Measurements from ENCODE around the gene ESRP2.

Gene ESRP2

GRCh38 chr16:68279726-68280558 is 44.0 kb upstream of the ESRP2 start:
- peak overlapping the region; percentile 82 for H3K4me2 ChIP-seq (ENCODE audit: low read length)
- H3K79me2 ChIP-seq (ENCODE audit: control insufficient read depth, low read length): peaks cover 66% of the 10 kb centered on the region
- H3K4me3 ChIP-seq (ENCODE audit: low read length): peak overlapping the region; percentile 22
- no peaks in the 10 kb centered on the region for H4K20me1 ChIP-seq (ENCODE audit: control insufficient read depth, insufficient read depth, low read depth, low read length)
- TF ChIP-seq CTCF (IDR thresholded peaks at IDR 0.05; ENCODE audit: low read depth, low read length, poor library complexity, severe bottlenecking) (no peak), EZH2phosphoT487 (IDR thresholded peaks at IDR 0.05; ENCODE audit: borderline replicate concordance, low read length) (no peak)
- no peaks in the 10 kb centered on the region for H3K27me3 ChIP-seq (ENCODE audit: control insufficient read depth, low read length)
- peaks cover 68% of the 10 kb centered on the region for H3K4me1 ChIP-seq (ENCODE audit: control insufficient read depth, low read length)
- H3K36me3 ChIP-seq (ENCODE audit: control insufficient read depth, low read length): peaks cover 57% of the 10 kb centered on the region
- peaks cover 32% of the 10 kb centered on the region for H3F3A ChIP-seq (ENCODE audit: control insufficient read depth, insufficient read depth)
- H3K27ac ChIP-seq (ENCODE audit: low read depth, low read length): peak overlapping the region; percentile 93
- H3K9me3 ChIP-seq (ENCODE audit: control insufficient read depth, insufficient read depth, low read length): no peaks in the 10 kb centered on the region
- no peaks in the 10 kb centered on the region for H3K9me2 ChIP-seq (replicated peaks; ENCODE audit: control insufficient read depth, low read length)

GRCh38 chr16:68276223-68276622 is 40.3 kb upstream of the ESRP2 start:
- no peaks in the 10 kb centered on the region for H3K27me3 ChIP-seq (ENCODE audit: control insufficient read depth, low read length)
- no peak overlapping the region for H3K4me3 ChIP-seq (ENCODE audit: low read length)
- TF ChIP-seq EZH2phosphoT487 (IDR thresholded peaks at IDR 0.05; ENCODE audit: borderline replicate concordance, low read length) (no peak), CTCF (IDR thresholded peaks at IDR 0.05; ENCODE audit: low read depth, low read length, poor library complexity, severe bottlenecking) (no peak)
- peaks cover 11% of the 10 kb centered on the region; the same call in 1 of the 2 replicates for H3F3A ChIP-seq (ENCODE audit: control insufficient read depth, insufficient read depth)
- no peaks in the 10 kb centered on the region for H3K9me3 ChIP-seq (ENCODE audit: control insufficient read depth, insufficient read depth, low read length)
- peaks cover 58% of the 10 kb centered on the region for H3K36me3 ChIP-seq (ENCODE audit: control insufficient read depth, low read length)
- H4K20me1 ChIP-seq (ENCODE audit: control insufficient read depth, insufficient read depth, low read depth, low read length): no peaks in the 10 kb centered on the region
- H3K27ac ChIP-seq (ENCODE audit: low read depth, low read length): peak overlapping the region; percentile 57
- H3K9me2 ChIP-seq (replicated peaks; ENCODE audit: control insufficient read depth, low read length): no peaks in the 10 kb centered on the region
- peaks cover 74% of the 10 kb centered on the region for H3K79me2 ChIP-seq (ENCODE audit: control insufficient read depth, low read length)
- H3K4me2 ChIP-seq (ENCODE audit: low read length): peak overlapping the region; percentile 39; the same call in 1 of the 2 replicates
- peaks cover 68% of the 10 kb centered on the region for H3K4me1 ChIP-seq (ENCODE audit: control insufficient read depth, low read length)

- peak overlapping the region; percentile 39 for H3K4me2 ChIP-seq (ENCODE audit: low read length)
- TF ChIP-seq EZH2phosphoT487 (IDR thresholded peaks at IDR 0.05; ENCODE audit: borderline replicate concordance, low read length) (no peak), CTCF (IDR thresholded peaks at IDR 0.05; ENCODE audit: low read depth, low read length, poor library complexity, severe bottlenecking) (no peak)
- peaks cover 64% of the 10 kb centered on the region for H3K4me1 ChIP-seq (ENCODE audit: control insufficient read depth, low read length)
- H3K36me3 ChIP-seq (ENCODE audit: control insufficient read depth, low read length): peaks cover 59% of the 10 kb centered on the region
- H3F3A ChIP-seq (ENCODE audit: control insufficient read depth, insufficient read depth): peaks cover 11% of the 10 kb centered on the region; the same call in 1 of the 2 replicates
- H4K20me1 ChIP-seq (ENCODE audit: control insufficient read depth, insufficient read depth, low read depth, low read length): no peaks in the 10 kb centered on the region
- peak overlapping the region; percentile 57 for H3K27ac ChIP-seq (ENCODE audit: low read depth, low read length)
- no peaks in the 10 kb centered on the region for H3K9me2 ChIP-seq (replicated peaks; ENCODE audit: control insufficient read depth, low read length)
- H3K4me3 ChIP-seq (ENCODE audit: low read length): no peak overlapping the region
- H3K27me3 ChIP-seq (ENCODE audit: control insufficient read depth, low read length): no peaks in the 10 kb centered on the region
- peaks cover 74% of the 10 kb centered on the region for H3K79me2 ChIP-seq (ENCODE audit: control insufficient read depth, low read length)
- no peaks in the 10 kb centered on the region for H3K9me3 ChIP-seq (ENCODE audit: control insufficient read depth, insufficient read depth, low read length)
Observed at GRCh38 chr16:68275611-68276191, 39.8 kb upstream of the ESRP2 start.
